GM23248 (cell line): ENCODE data around the gene ADAM12.

Experiments used
- EZH2 ChIP-seq: fragments of 200-600 bp; sonication (generic); IDR thresholded peaks from 2 replicates; pipeline ENCODE4 v1.6.1; 2018; ENCODE audit warnings: antibody characterized with exemption, mild to moderate bottlenecking; ENCODE audit not compliant: insufficient read depth, poor library complexity, severe bottlenecking
- EZH2phosphoT487 ChIP-seq: fragments of 200-600 bp; sonication (generic); IDR thresholded peaks from 2 replicates; pipeline ENCODE4 v1.6.1; 2018; ENCODE audit warnings: antibody characterized with exemption, moderate library complexity, mild to moderate bottlenecking, low read depth; ENCODE audit not compliant: insufficient read depth

DNA sequence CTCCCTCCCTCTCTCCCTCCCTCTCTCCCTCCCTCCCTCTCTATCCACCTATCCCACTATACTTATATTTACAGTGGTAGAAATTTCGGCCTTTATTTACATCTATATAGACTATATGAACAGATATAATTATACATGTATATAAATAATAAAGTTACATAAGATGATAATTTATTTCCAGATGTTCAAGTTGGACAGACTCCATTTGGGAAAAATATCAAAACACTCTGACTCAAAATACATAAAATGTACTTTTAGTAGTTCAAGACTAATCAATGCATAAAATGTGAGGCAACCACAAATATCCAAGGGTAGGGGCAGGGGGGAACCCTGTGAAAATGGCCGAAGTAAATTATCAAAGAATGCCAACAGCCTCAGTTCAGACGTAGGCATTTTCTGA is 288.9 kb downstream of the ADAM12 start:
- TF ChIP-seq EZH2, result no peak
- TF ChIP-seq EZH2phosphoT487, result no peak
